IMR-90 (cell line): ENCODE results near the gene HENMT1. TPM values are rescaled to one million over a fixed set of nuclear protein-coding genes. Genes with fewer than 3 reads are reported as not detected.

Experiments
- ATAC-seq: fragments of 200-7000 bp; cut with Tn5 transposase; 2 replicates; pipeline ENCODE4 v1.9.1; 2020; ENCODE audit warnings: low read depth, mild to moderate bottlenecking, moderate library complexity
- BruUV-seq: library from RNA; stranded (reverse); fragments of 400-500 nt; replicated peaks from 2 replicates; lab custom pipeline; 2021; lab: Mats Ljungman, UMichigan
- CTCF ChIA-PET: fragments of 300-600 bp; formaldehyde crosslinking; extraction: SDS; loops from one replicate; lab custom pipeline; 2021; ENCODE audit warnings: antibody characterized with exemption; lab: Yijun Ruan, JAX
- POLR2A ChIA-PET: fragments of 300-600 bp; sonication (Branson Sonifier 250); formaldehyde crosslinking; loops from one replicate; lab custom pipeline; 2022; ENCODE audit warnings: antibody characterized with exemption; ENCODE audit not compliant: unreplicated experiment; lab: Charles Lee
- DNase-seq: peaks from one replicate; pipeline ENCODE4 v3.0.0; 2013
- H2AFZ ChIP-seq: replicated peaks from 2 replicates; pipeline ENCODE3; 2013; ENCODE audit warnings: low read length, mild to moderate bottlenecking; ENCODE audit not compliant: poor library complexity
- H2AK5ac ChIP-seq: 2 replicates; pipeline ENCODE4 v1.6.1; 2013; ENCODE audit warnings: low read depth, low read length, inconsistent platforms
- H2AK9ac ChIP-seq: replicated peaks from 2 replicates; pipeline ENCODE3; 2013; ENCODE audit warnings: mild to moderate bottlenecking, low read depth, low read length, moderate library complexity; ENCODE audit not compliant: poor library complexity
- H2BK120ac ChIP-seq: 2 replicates; pipeline ENCODE4 v1.6.1; 2013; ENCODE audit warnings: low read depth, low read length, inconsistent platforms
- H2BK15ac ChIP-seq: 3 replicates; pipeline ENCODE4 v1.6.1; 2013; ENCODE audit warnings: low read depth, low read length, inconsistent platforms
- H2BK20ac ChIP-seq: 2 replicates; pipeline ENCODE4 v1.6.1; 2013; ENCODE audit warnings: low read depth, mild to moderate bottlenecking, inconsistent platforms, low read length, moderate library complexity
- H2BK5ac ChIP-seq: 2 replicates; pipeline ENCODE4 v1.6.1; 2013; ENCODE audit warnings: mild to moderate bottlenecking, low read depth, low read length, inconsistent platforms; ENCODE audit not compliant: poor library complexity, severe bottlenecking
- H3K14ac ChIP-seq: replicated peaks from 2 replicates; pipeline ENCODE4 v1.6.1; 2013; ENCODE audit warnings: low read depth, low read length, inconsistent platforms
- H3K18ac ChIP-seq: 2 replicates; pipeline ENCODE4 v1.6.1; 2013; ENCODE audit warnings: low read depth, low read length, control low read depth
- H3K23ac ChIP-seq: 2 replicates; pipeline ENCODE4 v1.6.1; 2013; ENCODE audit warnings: low read depth, low read length, inconsistent platforms
- H3K27ac ChIP-seq: 2 replicates; pipeline ENCODE4 v1.5.1; 2013; ENCODE audit warnings: mild to moderate bottlenecking, control low read depth, low read length; ENCODE audit not compliant: insufficient read depth
- H3K27me3 ChIP-seq: 2 replicates; pipeline ENCODE4 v1.6.1; 2013; ENCODE audit warnings: low read length; ENCODE audit not compliant: control insufficient read depth, insufficient read depth
- H3K36me3 ChIP-seq: 2 replicates; pipeline ENCODE4 v1.6.1; 2013; ENCODE audit warnings: low read length, mixed read lengths; ENCODE audit not compliant: control insufficient read depth, insufficient read depth
- H3K4ac ChIP-seq: 2 replicates; pipeline ENCODE4 v1.6.1; 2013; ENCODE audit warnings: low read depth, low read length, inconsistent platforms
- H3K4me1 ChIP-seq: 2 replicates; pipeline ENCODE4 v1.6.1; 2013; ENCODE audit warnings: low read length, mixed read lengths; ENCODE audit not compliant: control insufficient read depth, insufficient read depth
- H3K4me2 ChIP-seq: 2 replicates; pipeline ENCODE4 v1.6.1; 2013; ENCODE audit warnings: low read depth, mild to moderate bottlenecking, control low read depth, low read length, moderate library complexity
- H3K4me3 ChIP-seq: 2 replicates; pipeline ENCODE4 v1.5.1; 2013; ENCODE audit warnings: low read depth, mild to moderate bottlenecking, control low read depth, low read length, moderate library complexity; ENCODE audit not compliant: insufficient read depth
- H3K56ac ChIP-seq: 2 replicates; pipeline ENCODE4 v1.6.1; 2013; ENCODE audit warnings: low read length, inconsistent platforms; ENCODE audit not compliant: insufficient read depth; ENCODE audit errors: extremely low read depth
- H3K79me1 ChIP-seq, 2 experiments: 2 replicates each; pipeline ENCODE4 v1.6.1; 2013; ENCODE audit warnings: low read length in 2 of 2, inconsistent platforms in 1 of 2, low read depth in 1 of 2
- H3K9ac ChIP-seq: 2 replicates; pipeline ENCODE4 v1.6.1; 2013; ENCODE audit warnings: low read depth, low read length, control low read depth
- H3K9me1 ChIP-seq: 2 replicates; pipeline ENCODE4 v1.6.1; 2013; ENCODE audit warnings: low read length, inconsistent platforms; ENCODE audit not compliant: insufficient read depth
- H3K9me3 ChIP-seq: 2 replicates; pipeline ENCODE4 v1.6.1; 2013; ENCODE audit warnings: low read length; ENCODE audit not compliant: control insufficient read depth, insufficient read depth
- H4K20me1 ChIP-seq: 2 replicates; pipeline ENCODE4 v1.6.1; 2013; ENCODE audit warnings: low read length, inconsistent platforms; ENCODE audit not compliant: insufficient read depth
- H4K5ac ChIP-seq: 2 replicates; pipeline ENCODE4 v1.6.1; 2013; ENCODE audit warnings: mild to moderate bottlenecking, low read depth, low read length, control low read depth
- H4K8ac ChIP-seq, 2 experiments: 2 replicates each; pipeline ENCODE4 v1.6.1; 2013; ENCODE audit warnings: low read depth in 2 of 2, low read length in 2 of 2, control low read depth in 1 of 2, inconsistent platforms in 1 of 2
- H4K91ac ChIP-seq: 2 replicates; pipeline ENCODE4 v1.6.1; 2013; ENCODE audit warnings: low read depth, low read length, inconsistent platforms; ENCODE audit not compliant: insufficient read depth
- BHLHE40 ChIP-seq: fragments of 150-350 bp; IDR thresholded peaks from 2 replicates; pipeline ENCODE4 v1.6.1; 2016; ENCODE audit warnings: mild to moderate bottlenecking, low read depth, low read length
- FOS ChIP-seq: fragments of 150-350 bp; IDR thresholded peaks from 2 replicates; pipeline ENCODE4 v1.6.1; 2016; ENCODE audit warnings: low read depth, low read length
- NFE2L2 ChIP-seq: fragments of 150-350 bp; IDR thresholded peaks from 2 replicates; pipeline ENCODE4 v1.6.1; 2016; ENCODE audit warnings: low read depth, mild to moderate bottlenecking, low read length
- POLR2A ChIP-seq: IDR thresholded peaks from 2 replicates; pipeline ENCODE4 v1.6.1; 2012; ENCODE audit warnings: mild to moderate bottlenecking, low read depth, low read length
- RAD21 ChIP-seq: IDR thresholded peaks from 2 replicates; pipeline ENCODE4 v1.6.1; 2012; ENCODE audit warnings: low read length, improper control_type of control experiment
- RFX5 ChIP-seq: IDR thresholded peaks from 2 replicates; pipeline ENCODE4 v1.8.0; 2012; ENCODE audit warnings: low read depth, mild to moderate bottlenecking, low read length, moderate library complexity
- WGBS, 2 experiments: methylation state at CpG; one replicate each; pipeline versions ENCODE4 v1.1.5 to v1.1.7; 2013; ENCODE audit warnings: missing lambda C conversion rate in 2 of 2; ENCODE audit not compliant: insufficient read length in 1 of 2; ENCODE audit errors: extremely low coverage in 2 of 2; 5-methylcytosine and 5-hydroxymethylcytosine counted together
- dilution Hi-C: fragments of 300-500 bp; cut with HindIII; formaldehyde crosslinking; loops from one replicate; pipeline ENCODE4 v1.14.3; 2018; ENCODE audit warnings: low sequenced_read_pairs; ENCODE audit not compliant: unreplicated experiment
- in situ Hi-C: fragments of 300-500 bp; cut with MboI; formaldehyde crosslinking; loops from 3 replicates; pipeline ENCODE4 v1.14.3; 2019; ENCODE audit warnings: low sequenced_read_pairs, inconsistent platforms, mixed read lengths
- intact Hi-C: fragments of 100-400 bp; cut with micrococcal nuclease; formaldehyde crosslinking; loops from 2 replicates; pipeline ENCODE4 v1.10.0; 2022
- polyA plus RNA-seq, 3 experiments: library from polyadenylated mRNA; depleted of rRNA; stranded (reverse); fragments of >200 nt; gene quantifications; 2 replicates each; pipeline ENCODE4 v1.2.3, GENCODE V29; 2012; ENCODE audit warnings: low replicate concordance in 1 of 3
- total RNA-seq: library from RNA; depleted of rRNA; stranded (reverse); fragments of >200 nt; gene quantifications from 2 replicates; pipeline ENCODE4 v1.2.3, GENCODE V29; 2012
- TF ChIP-seq, protein P1 (sequence below): conservative IDR thresholded peaks from 2 replicates; pipeline ENCODE4 v1.5.1; 2012; ENCODE audit warnings: mild to moderate bottlenecking, low read depth, low read length, improper control_type of control experiment

HENMT1 gene
- total and polyA plus RNA-seq, 2 of the 4 experiments (the other 2 are of a cell fraction): 0.54 to 0.67 TPM

DNA sequence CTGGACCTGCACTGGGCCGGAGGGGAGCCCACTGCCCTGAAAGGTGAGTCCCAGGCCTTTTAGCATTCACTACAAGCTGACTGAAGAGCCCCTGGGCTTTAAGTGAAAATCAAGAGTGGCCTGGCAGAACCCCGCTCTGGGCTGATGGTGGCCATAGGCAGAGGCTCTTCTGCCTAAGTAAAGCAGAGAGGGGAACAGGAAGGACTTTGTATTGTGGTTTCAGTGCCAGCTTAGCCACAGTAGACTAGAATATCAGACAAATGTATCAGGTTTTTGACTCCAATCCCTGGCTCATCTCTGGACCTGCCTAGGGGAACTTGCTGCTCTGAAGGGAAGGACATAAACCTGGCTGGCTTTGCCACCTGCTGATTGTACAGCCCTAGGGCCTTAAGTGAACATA, 10.2 kb upstream of the HENMT1 start:
- no peak overlapping the region for H2BK120ac ChIP-seq
- no peak overlapping the region for H3K14ac ChIP-seq
- no peak overlapping the region for H3K27ac ChIP-seq
- H3K4me2 ChIP-seq: no peak overlapping the region
- no peak overlapping the region for H3K56ac ChIP-seq
- no peak overlapping the region for H2BK15ac ChIP-seq
- in situ Hi-C loops: no loop called here
- dilution Hi-C loops: no loop called here
- H3K4ac ChIP-seq: no peak overlapping the region
- H4K20me1 ChIP-seq: no peaks in the 10 kb centered on the region
- no peak overlapping the region for H2AFZ ChIP-seq
- no peak overlapping the region for H4K5ac ChIP-seq
- no peak overlapping the region for H3K4me3 ChIP-seq
- no peaks in the 10 kb centered on the region for H3K9me3 ChIP-seq
- no TSS peak for BruUV-seq
- H2AK5ac ChIP-seq: no peak overlapping the region
- no peaks in the 10 kb centered on the region for H3K36me3 ChIP-seq
- H2BK5ac ChIP-seq: no peak overlapping the region
- no peak overlapping the region for H2BK20ac ChIP-seq
- WGBS, 2 experiments: no CpG with 5 or more reads among the region's 2 CpGs
- DNase-seq (no peak), ATAC-seq (no peak)
- H3K9me1 ChIP-seq: no peaks in the 10 kb centered on the region
- intact Hi-C loops: no loop called here
- no peak overlapping the region for H2AK9ac ChIP-seq
- ChIA-PET POLR2A (no interaction called here), CTCF (no interaction called here)
- no peak overlapping the region for H4K8ac ChIP-seq
- no peaks in the 10 kb centered on the region for H3K79me1 ChIP-seq
- no peak overlapping the region for H4K91ac ChIP-seq
- H3K18ac ChIP-seq: no peak overlapping the region
- no peak overlapping the region for H3K23ac ChIP-seq
- no peaks in the 10 kb centered on the region for H3K4me1 ChIP-seq
- H3K9ac ChIP-seq: no peak overlapping the region
- TF ChIP-seq POLR2A: no peak
- TF ChIP-seq NFE2L2: no peak
- TF ChIP-seq BHLHE40: no peak
- TF ChIP-seq RAD21: no peak
- TF ChIP-seq FOS: no peak
- no peak for TF ChIP-seq RFX5
- TF ChIP-seq, protein P1, sequence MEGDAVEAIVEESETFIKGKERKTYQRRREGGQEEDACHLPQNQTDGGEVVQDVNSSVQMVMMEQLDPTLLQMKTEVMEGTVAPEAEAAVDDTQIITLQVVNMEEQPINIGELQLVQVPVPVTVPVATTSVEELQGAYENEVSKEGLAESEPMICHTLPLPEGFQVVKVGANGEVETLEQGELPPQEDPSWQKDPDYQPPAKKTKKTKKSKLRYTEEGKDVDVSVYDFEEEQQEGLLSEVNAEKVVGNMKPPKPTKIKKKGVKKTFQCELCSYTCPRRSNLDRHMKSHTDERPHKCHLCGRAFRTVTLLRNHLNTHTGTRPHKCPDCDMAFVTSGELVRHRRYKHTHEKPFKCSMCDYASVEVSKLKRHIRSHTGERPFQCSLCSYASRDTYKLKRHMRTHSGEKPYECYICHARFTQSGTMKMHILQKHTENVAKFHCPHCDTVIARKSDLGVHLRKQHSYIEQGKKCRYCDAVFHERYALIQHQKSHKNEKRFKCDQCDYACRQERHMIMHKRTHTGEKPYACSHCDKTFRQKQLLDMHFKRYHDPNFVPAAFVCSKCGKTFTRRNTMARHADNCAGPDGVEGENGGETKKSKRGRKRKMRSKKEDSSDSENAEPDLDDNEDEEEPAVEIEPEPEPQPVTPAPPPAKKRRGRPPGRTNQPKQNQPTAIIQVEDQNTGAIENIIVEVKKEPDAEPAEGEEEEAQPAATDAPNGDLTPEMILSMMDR: no peak
- H3K27me3 ChIP-seq: peaks cover 2% of the 10 kb centered on the region; the same call in 1 of the 2 replicates
